Stimulated activated CD8-positive, alpha-beta memory T cell treated with anti-CD3 and anti-CD28 coated beads, Interleukin-12 subunit alpha, Interleukin-12 subunit beta, amount 100 ng/mL, for 1 hour (primary cell): ENCODE data around the gene IL27RA.
"Not testable (repeated sequence)": the region's sequence is repeated elsewhere in the genome, so short reads cannot be mapped to it uniquely, and the experiment has no call there.

Source experiments
- DNase-seq: peaks from one replicate; pipeline ENCODE4 v3.0.0-alpha.2; 2020; ENCODE audit warnings: low read depth

IL27RA gene

GRCh38 chr19:14030997-14031718, 404 bp upstream of the IL27RA start:
- no peak for DNase-seq

GRCh38 chr19:14033946-14034345, 2.4 kb downstream of the IL27RA start:
- no peak for DNase-seq

DNA sequence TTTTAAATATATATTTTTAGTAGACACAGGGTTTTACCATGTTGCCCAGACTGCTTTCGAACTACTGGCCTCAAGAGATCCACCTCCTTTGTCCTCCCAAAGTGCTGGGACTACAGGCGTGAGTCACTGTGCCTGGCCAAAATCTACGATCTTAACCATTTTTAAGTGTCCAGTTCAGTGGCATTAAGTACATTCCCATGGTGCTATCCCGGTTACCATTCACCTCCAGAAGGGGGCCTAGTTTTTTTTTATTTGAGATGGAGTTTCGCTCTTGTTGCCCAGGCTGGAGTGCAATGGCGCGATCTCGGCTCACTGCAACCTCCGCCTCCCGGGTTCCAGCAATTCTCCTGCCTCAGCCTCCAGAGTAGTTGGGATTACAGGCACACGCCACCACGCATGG, 3.6 kb downstream of the IL27RA start:
- not testable (repeated sequence) for DNase-seq

DNA sequence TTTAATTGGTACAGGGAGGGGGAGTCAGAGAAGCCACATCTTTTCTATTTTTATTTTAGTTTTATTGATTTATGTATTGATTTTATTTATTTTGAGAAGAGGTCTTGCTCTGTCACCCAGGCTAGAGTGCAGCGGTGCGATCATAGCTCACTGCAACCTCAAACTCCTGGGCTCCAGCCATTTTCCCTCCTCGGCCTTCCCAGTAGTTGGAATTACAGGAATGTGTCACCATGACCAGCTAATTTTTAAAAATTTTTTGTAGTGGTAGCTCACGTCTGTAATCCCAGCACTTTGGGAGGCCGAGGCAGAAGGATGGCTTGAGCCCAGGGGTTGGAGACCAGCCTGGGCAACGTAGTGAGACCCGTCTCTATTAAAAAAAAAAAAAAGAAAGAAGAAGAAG, 4.1 kb downstream of the IL27RA start:
- no peak for DNase-seq

DNA sequence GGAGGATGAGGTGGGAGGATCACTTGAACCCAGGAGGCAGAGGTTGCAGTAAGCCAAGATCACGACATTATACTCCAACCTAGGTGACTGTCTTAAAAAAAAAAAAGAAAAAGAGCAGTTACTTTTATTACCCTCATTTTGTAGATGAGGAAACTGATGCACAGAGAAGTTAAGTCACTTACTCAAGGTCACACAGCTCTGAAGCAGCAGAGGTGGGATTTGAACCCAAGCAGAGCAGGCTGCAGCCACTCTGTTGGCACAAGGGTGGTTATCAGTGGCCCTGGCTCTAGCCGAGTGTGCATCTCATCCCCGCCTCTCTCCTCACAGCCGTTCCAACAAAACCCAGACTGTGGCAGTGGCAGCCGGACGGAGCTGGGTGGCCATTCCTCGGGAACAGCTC, 7.6 kb downstream of the IL27RA start:
- no peak for DNase-seq

DNA sequence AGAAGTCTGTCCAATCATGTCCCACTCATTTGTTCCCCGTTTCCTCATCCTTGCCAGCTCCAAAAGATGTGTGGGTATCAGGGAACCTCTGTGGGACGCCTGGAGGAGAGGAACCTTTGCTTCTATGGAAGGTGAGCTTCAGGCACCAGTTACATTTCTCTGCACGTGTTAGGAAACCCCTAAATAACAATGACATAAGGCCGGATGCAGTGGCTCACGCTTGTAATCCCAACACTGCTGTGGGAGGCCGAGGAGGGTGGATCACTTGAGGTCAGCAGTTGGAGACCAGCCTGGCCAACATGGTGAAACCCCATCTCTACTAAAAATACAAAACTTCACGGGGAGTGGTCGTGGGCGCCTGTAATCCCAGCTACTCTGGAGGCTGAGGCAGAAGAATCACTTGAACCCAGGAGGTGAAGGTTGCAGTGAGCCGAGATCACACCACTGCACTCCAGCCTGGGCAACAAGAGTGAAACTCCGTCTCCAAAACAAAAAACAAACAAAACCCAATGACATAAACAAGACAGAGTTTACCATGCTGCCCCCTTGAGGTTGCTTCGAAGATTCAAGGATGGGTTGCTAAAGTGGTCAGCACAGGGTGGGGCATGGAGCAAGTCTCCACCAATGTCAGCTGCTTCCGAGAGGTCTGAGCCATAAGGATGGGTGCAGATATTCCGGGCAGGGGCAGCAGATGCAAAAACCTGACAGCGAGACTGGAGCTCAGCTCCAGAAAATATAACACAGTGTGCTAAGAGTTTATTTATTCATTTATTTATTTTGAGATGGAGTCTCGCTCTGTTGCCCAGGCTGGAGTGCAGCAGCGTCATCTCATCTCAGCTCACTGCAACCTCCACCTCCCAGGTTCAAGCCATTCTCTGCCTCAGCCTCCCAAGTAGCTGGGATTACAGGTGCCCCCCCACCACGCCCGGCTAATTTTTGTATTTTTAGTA, 11.4 kb downstream of the IL27RA start:
- peak; percentile 36 for DNase-seq

DNA sequence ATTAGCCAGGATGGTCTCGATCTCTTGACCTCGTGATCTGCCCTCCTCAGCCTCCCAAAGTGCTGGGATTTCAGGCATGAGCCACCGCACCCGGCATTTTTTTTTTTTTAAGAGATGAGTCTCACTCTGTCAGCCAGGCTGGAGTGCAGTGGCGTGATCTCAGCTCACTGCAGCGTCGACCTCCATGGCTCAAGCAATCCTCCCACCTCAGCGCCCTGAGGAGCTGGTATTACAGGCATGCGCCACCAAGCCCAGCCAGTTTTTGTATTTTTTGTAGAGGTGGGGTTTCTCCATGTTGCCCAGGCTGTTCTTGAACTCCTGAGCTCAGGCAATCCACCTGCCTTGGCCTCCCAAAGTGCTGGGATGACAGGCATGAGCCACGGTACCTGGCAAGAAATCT, 16.3 kb downstream of the IL27RA start:
- DNase-seq, result not testable (repeated sequence)

- DNase-seq, result peak; percentile 66
Measured at GRCh38 chr19:14048443-14049153, 17.0 kb downstream of the IL27RA start.

DNA sequence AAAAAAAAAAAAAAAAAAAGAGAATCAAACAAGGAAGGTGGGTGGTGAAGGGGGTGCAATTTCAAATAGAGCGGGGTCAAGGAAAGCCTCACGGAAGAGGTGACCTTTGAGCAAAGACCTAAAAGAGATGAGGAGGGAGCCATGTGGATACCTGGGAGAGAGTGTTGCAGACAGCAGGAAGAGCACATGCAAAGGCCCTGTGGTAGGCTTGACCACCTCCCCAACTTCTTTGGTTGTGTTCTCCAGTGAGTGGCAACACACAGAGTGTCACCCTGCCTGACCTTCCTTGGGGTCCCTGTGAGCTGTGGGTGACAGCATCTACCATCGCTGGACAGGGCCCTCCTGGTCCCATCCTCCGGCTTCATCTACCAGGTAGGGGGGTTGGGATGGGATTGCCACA, 18.9 kb downstream of the IL27RA start:
- DNase-seq, result no peak

- not testable (repeated sequence) for DNase-seq
Measured at GRCh38 chr19:14050961-14051360, 19.4 kb downstream of the IL27RA start.

- DNase-seq, result no peak
Measured at GRCh38 chr19:14051980-14052379, 20.4 kb downstream of the IL27RA start.

GRCh38 chr19:14052470-14052869, 20.9 kb downstream of the IL27RA start:
- DNase-seq, result no peak

DNA sequence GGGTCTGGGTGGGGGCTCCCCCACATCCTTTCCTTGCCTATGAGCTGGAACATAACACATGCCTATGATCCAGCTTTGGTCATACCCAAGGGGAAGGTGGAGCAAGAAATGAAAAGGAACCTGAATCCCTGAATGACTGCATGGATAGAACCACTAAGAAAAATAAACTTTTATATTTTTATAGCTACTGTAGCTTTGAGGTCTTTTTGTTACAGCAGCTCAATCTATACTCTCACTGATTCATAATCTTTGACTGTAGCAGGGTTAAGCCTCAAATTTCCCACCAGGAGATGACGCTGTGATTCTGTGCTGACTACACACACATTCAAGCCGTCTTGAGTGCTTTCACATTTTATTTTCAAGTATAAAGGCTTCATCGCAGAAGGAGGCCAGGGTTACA, 21.5 kb downstream of the IL27RA start:
- no peak for DNase-seq

- DNase-seq, result no peak
Measured at GRCh38 chr19:14053500-14053899, 21.9 kb downstream of the IL27RA start.

DNA sequence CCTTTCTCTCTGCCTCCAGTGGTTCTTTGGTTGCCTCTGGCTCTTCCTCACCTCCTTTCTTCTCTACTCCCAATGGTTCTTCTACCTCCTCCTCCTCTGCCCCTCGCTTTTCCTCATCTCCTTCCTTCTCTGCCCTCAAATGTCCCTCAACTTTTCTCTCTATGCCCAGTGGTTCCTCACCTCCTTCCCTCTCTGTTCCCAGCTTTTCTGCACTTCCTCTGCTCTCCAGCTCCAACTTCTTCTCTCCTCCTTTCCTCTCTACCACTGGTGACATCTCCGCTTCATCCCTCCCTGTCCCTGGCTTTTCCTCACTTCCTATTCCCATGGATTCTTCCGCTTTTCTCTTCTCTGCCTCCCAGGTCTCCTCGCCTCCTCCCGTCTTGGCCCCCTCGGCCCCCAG, 22.5 kb downstream of the IL27RA start:
- no peak for DNase-seq

- DNase-seq, result no peak
Measured at GRCh38 chr19:14054721-14055120, 23.2 kb downstream of the IL27RA start.

DNA sequence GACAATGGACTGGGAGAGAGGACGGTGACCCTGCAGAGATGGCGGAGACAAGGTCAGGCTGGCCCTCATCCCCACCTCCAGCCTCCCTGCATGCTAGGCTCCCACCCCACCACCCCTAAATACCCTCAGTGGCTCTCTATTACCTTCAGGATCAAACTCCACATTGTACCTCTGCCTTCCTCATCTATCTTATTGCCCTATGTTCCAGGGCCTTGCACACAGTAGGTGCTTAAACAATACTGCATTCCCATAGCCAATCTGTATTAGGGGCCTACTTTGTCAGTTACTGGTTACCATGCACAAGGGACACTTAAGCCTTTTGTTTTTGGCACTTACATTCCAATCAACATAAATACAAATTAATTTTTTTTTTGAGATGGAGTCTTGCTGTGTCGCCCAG, 23.8 kb downstream of the IL27RA start:
- DNase-seq, result no peak

- DNase-seq, result no peak
Measured at GRCh38 chr19:14056069-14056666, 24.6 kb downstream of the IL27RA start.

GRCh38 chr19:14056741-14057356, 25.3 kb downstream of the IL27RA start:
- DNase-seq, result no peak

DNA sequence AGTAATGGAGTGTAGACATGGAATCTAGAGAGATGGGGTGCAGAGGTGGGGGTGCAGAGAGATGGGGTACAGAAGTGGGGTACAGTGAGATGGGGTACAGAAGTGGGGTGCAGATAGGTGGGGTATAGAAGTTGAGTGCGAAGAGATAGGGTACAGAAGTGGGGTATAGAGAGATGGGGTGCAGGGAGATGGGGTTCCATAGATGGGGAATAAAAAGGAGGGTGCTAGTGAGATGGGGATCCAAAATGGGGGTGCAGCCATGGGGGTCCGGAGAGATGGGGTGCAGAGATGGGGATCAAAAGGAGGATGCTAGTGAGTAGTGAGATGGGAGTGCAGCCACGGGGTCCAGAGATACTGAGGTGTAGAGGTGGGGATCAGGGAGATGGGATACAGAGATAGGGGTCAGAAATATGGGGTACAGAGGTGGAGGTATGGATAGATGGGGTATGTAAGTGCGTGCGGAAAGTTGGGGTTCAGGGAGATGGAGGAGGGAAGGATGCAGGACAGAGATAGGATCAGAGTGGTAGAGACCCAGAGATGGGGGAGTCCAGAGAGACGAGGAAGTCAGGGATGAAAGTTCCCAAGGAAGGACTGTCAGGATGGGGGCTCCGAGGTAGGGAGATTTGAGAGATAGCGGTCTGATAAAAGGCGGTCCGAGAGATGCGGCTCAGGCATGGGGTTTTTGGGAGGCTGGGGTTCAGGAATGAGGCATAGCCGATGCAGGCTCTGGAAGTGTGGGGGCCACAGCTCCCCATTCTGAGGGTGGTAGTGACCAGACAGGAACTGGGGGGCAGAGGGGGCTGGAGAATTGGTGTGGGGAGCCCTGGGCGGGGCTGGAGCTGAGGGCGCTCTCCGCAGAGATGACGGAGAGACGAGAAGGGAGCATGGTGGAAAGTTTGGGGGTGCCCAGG, 26.9 kb downstream of the IL27RA start:
- DNase-seq, result no peak

DNA sequence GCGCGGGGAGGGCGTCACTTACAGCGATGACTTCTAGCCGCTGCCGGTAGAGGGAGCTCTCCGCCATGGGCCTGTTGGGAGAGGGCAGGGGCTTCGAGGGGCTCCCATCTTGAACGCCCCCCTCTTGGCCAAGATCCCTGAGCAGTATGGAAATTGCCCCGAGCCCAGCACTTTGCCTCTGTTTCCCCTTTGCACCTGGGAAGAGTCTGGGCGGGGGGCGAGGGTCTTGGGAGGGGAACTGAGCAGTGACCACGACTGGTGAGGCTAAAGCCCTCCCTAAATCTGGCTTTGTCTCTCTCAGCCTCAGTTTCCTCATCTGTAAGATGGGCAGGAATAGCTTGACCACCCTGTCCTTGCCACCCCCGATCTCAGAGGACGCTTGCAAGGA, 27.5 kb downstream of the IL27RA start:
- DNase-seq, result peak; percentile 41
